Testis (tissue), 2 donors: ENCODE results near the gene RABGGTA.

Experiments used
- CTCF ChIP-seq, 3 experiments: fragments of 450-650 bp in 2 of 3; fragments of 200-600 bp in 1 of 3; sonication (generic) in 1 of 3; IDR thresholded peaks; one replicate each; pipeline ENCODE4 v1.5.1; 2016 to 2019; ENCODE audit warnings: antibody characterized with exemption in 3 of 3, mild to moderate bottlenecking in 2 of 3, moderate library complexity in 1 of 3
- POLR2A ChIP-seq: fragments of 450-650 bp; IDR thresholded peaks from one replicate; pipeline ENCODE4 v1.6.1; 2017; ENCODE audit warnings: antibody characterized with exemption, mild to moderate bottlenecking, moderate library complexity

GRCh38 chr14:24291446-24292117 lies 20.2 kb upstream of the RABGGTA start:
- no peak for TF ChIP-seq POLR2A
- no peak for TF ChIP-seq CTCF (IDR thresholded peaks at IDR 0.05)
